GM12878 (cell line): ENCODE data around the gene CEP135. TPM values are rescaled to one million over a fixed set of nuclear protein-coding genes. Genes with fewer than 3 reads are reported as not detected.

Experiments
- ASH2L ChIP-seq: fragments of 300-600, 200-600 bp; sonication (generic); IDR thresholded peaks from 2 replicates; pipeline ENCODE4 v1.6.1; 2017; ENCODE audit warnings: low read depth, mild to moderate bottlenecking, borderline replicate concordance
- CBX3 ChIP-seq: fragments of 200-600 bp; sonication (generic); IDR thresholded peaks from 2 replicates; pipeline ENCODE4 v1.6.1; 2016; ENCODE audit warnings: low read depth, borderline replicate concordance
- E2F8 ChIP-seq: fragments of 450-650 bp; IDR thresholded peaks from 2 replicates; pipeline ENCODE4 v1.6.1; 2018; ENCODE audit warnings: mild to moderate bottlenecking, low read depth, moderate library complexity; ENCODE audit not compliant: partially characterized antibody
- EP300 ChIP-seq, 2 experiments: fragments of 150-350 bp in 1 of 2; IDR thresholded peaks; 2 replicates each; pipeline ENCODE4 v1.6.1; 2011 to 2012; ENCODE audit warnings: low read depth in 2 of 2, low read length in 2 of 2, borderline replicate concordance in 1 of 2, improper control_type of control experiment in 1 of 2, inconsistent platforms in 1 of 2; ENCODE audit not compliant: control insufficient read depth in 1 of 2
- EZH2 ChIP-seq: IDR thresholded peaks from 2 replicates; pipeline ENCODE4 v1.6.1; 2012; ENCODE audit warnings: low read depth, mild to moderate bottlenecking, control low read depth, inconsistent platforms, low read length, borderline replicate concordance; ENCODE audit not compliant: control insufficient read depth
- IKZF1 ChIP-seq: fragments of 450-650 bp; conservative IDR thresholded peaks from 2 replicates; pipeline ENCODE4 v1.6.1; 2017; ENCODE audit warnings: antibody characterized with exemption, mild to moderate bottlenecking
- IRF3 ChIP-seq: fragments of 450-650 bp; IDR thresholded peaks from 2 replicates; pipeline ENCODE4 v1.6.1; 2014; ENCODE audit warnings: mild to moderate bottlenecking
- KLF5 ChIP-seq: fragments of 450-650 bp; IDR thresholded peaks from 2 replicates; pipeline ENCODE4 v1.6.1; 2014; ENCODE audit warnings: mild to moderate bottlenecking; ENCODE audit not compliant: partially characterized antibody
- LARP7 ChIP-seq: fragments of 450-650 bp; IDR thresholded peaks from 2 replicates; pipeline ENCODE4 v1.6.1; 2017; ENCODE audit warnings: mild to moderate bottlenecking
- MEF2A ChIP-seq: IDR thresholded peaks from 2 replicates; pipeline ENCODE4 v1.6.1; 2011; ENCODE audit warnings: low read depth, mild to moderate bottlenecking, low read length, moderate library complexity; ENCODE audit not compliant: insufficient read depth
- NFIC ChIP-seq: IDR thresholded peaks from 2 replicates; pipeline ENCODE4 v1.6.1; 2012; ENCODE audit warnings: low read depth, mild to moderate bottlenecking, inconsistent platforms, low read length, moderate library complexity
- POLR2A ChIP-seq: IDR thresholded peaks from 2 replicates; pipeline ENCODE4 v1.6.1; 2011; ENCODE audit warnings: low read depth, mild to moderate bottlenecking, low read length
- POU2F2 ChIP-seq: IDR thresholded peaks from 3 replicates; pipeline ENCODE4 v1.6.1; 2011; ENCODE audit warnings: low read depth, mild to moderate bottlenecking, low read length, borderline replicate concordance
- RB1 ChIP-seq: fragments of 450-650 bp; formaldehyde crosslinking; IDR thresholded peaks from 2 replicates; pipeline ENCODE4 v1.6.1; 2017; ENCODE audit warnings: mild to moderate bottlenecking, borderline replicate concordance
- RCOR1 ChIP-seq: conservative IDR thresholded peaks from 2 replicates; pipeline ENCODE4 v1.6.1; 2012; ENCODE audit warnings: low read depth, low read length, improper control_type of control experiment
- RELA ChIP-seq: fragments of 450-650 bp; IDR thresholded peaks from 2 replicates; pipeline ENCODE4 v1.8.0; 2014; ENCODE audit warnings: borderline replicate concordance; ENCODE audit not compliant: partially characterized antibody
- REST ChIP-seq: IDR thresholded peaks from 2 replicates; pipeline ENCODE4 v1.6.1; 2012; ENCODE audit warnings: mild to moderate bottlenecking, low read depth, low read length
- SKIL ChIP-seq: fragments of 450-650 bp; IDR thresholded peaks from 2 replicates; pipeline ENCODE4 v1.6.1; 2017; ENCODE audit warnings: mild to moderate bottlenecking, low read depth, inconsistent platforms; ENCODE audit not compliant: poor library complexity, severe bottlenecking
- SUPT20H ChIP-seq: IDR thresholded peaks from 2 replicates; pipeline ENCODE4 v1.6.1; 2011; ENCODE audit warnings: low read depth, mild to moderate bottlenecking, low read length, moderate library complexity, borderline replicate concordance; ENCODE audit not compliant: control insufficient read depth
- TAF1 ChIP-seq: IDR thresholded peaks from 2 replicates; pipeline ENCODE4 v1.6.1; 2011; ENCODE audit warnings: mild to moderate bottlenecking, low read depth, low read length, borderline replicate concordance
- ZNF24 ChIP-seq: fragments of 450-650 bp; IDR thresholded peaks from 2 replicates; pipeline ENCODE4 v1.6.1; 2017; ENCODE audit warnings: antibody characterized with exemption, mild to moderate bottlenecking
- ZNF384 ChIP-seq: IDR thresholded peaks from 2 replicates; pipeline ENCODE4 v1.6.1; 2012; ENCODE audit warnings: low read depth, mild to moderate bottlenecking, low read length, improper control_type of control experiment, borderline replicate concordance
- polyA plus RNA-seq, 11 experiments: library from polyadenylated mRNA; depleted of rRNA in 4 of 11; unstranded in 6 of 11; stranded (reverse) in 5 of 11; fragments of >200 nt; fragmentation: Nextera tagmentation in 4 of 11; fragmentation: Illumina TruSeq in 1 of 11; extraction: Ambion mirVana in 4 of 11; extraction: Trizol in 1 of 11; gene quantifications; 1 replicate in 1 of 11; 2 replicates in 10 of 11; pipeline versions ENCODE4 v1.2.1 to v1.2.3, GENCODE V29; 2011 to 2016; ENCODE audit warnings: inconsistent platforms in 2 of 11, missing spikeins in 2 of 11, low read depth in 1 of 11
- total RNA-seq, 4 experiments: library from RNA; depleted of rRNA in 3 of 4; stranded (reverse); fragments of >200 nt in 3 of 4; fragmentation: Illumina TruSeq in 1 of 4; extraction: Trizol in 1 of 4; gene quantifications; 2 replicates each; pipeline versions ENCODE4 v1.2.1 to v1.2.3, GENCODE V29; 2013 to 2021

The CEP135 gene
- total and polyA plus RNA-seq, 10 of the 15 experiments (the other 5 are each of a cell fraction or from before 2014, with no cell fraction given): 2.9 to 13.6 (median 10.1) TPM

GRCh38 chr4:55980725-55981124 is 32.0 kb downstream of the CEP135 start (continued):
- TF ChIP-seq ASH2L (no peak), E2F8 (no peak), MEF2A (0 out of 2 replicates have a peak, but pooled peaks have one; percentile 36), KLF5 (no peak), IRF3 (no peak), ZNF384 (no peak), EZH2 (no peak), CBX3 (no peak), SKIL (peak; percentile 37), POU2F2 (no peak), POLR2A (no peak), RB1 (no peak), REST (no peak), SUPT20H (no peak), LARP7 (no peak), NFIC (peak; percentile 38; the same call in 1 of the 2 replicates), IKZF1 (0 out of 2 replicates have a peak, but pooled peaks have one; percentile 33), EP300 (IDR thresholded peaks at IDR 0.05; ENCODE audit: borderline replicate concordance in 1 of 2, control insufficient read depth in 1 of 2, low read depth in 2 of 2, low read length in 2 of 2) (no peak), ZNF24 (no peak), TAF1 (no peak), RCOR1 (no peak), RELA (peak; percentile 52)
